Endothelial cell (in vitro differentiated cells): ENCODE results near the gene SLC4A2. TPM values are rescaled to one million over a fixed set of nuclear protein-coding genes. Genes with fewer than 3 reads are reported as not detected.

Experiments used
- DNase-seq: peaks from one replicate; pipeline ENCODE4 v3.0.0; 2021; ENCODE audit warnings: low spot score
- H3K27ac Mint-ChIP-seq: one replicate; pipeline ENCODE4 v1.8.0; 2021; ENCODE audit warnings: mixed read lengths, inconsistent platforms; ENCODE audit not compliant: unreplicated experiment
- H3K27me3 Mint-ChIP-seq: one replicate; pipeline ENCODE4 v1.8.0; 2021; ENCODE audit warnings: mild to moderate bottlenecking, moderate library complexity, mixed read lengths, inconsistent platforms; ENCODE audit not compliant: unreplicated experiment
- H3K36me3 Mint-ChIP-seq: one replicate; pipeline ENCODE4 v1.8.0; 2021; ENCODE audit warnings: mild to moderate bottlenecking, low read depth, mixed read lengths, inconsistent platforms; ENCODE audit not compliant: unreplicated experiment
- H3K4me1 Mint-ChIP-seq: one replicate; pipeline ENCODE4 v1.8.0; 2021; ENCODE audit warnings: mild to moderate bottlenecking, mixed read lengths, inconsistent platforms; ENCODE audit not compliant: unreplicated experiment
- H3K4me3 Mint-ChIP-seq: one replicate; pipeline ENCODE4 v1.8.0; 2021; ENCODE audit warnings: mild to moderate bottlenecking, mixed read lengths, inconsistent platforms; ENCODE audit not compliant: unreplicated experiment
- H3K9me3 Mint-ChIP-seq: one replicate; pipeline ENCODE4 v1.8.0; 2021; ENCODE audit warnings: mixed read lengths, inconsistent platforms; ENCODE audit not compliant: unreplicated experiment
- total RNA-seq: library from RNA; stranded (reverse); fragmentation: NEBNext Ultra II Directional; extraction: Animal tissue kit (Norgen Biotek cat#: 25700); gene quantifications from one replicate; pipeline ENCODE4 v1.2.1, GENCODE V29; 2021; ENCODE audit not compliant: unreplicated experiment
- TF ChIP-seq, protein P1 (sequence below): fragments of 200-600 bp; sonication (generic); IDR thresholded peaks from one replicate; pipeline ENCODE4 v1.5.0; 2021; ENCODE audit warnings: antibody characterized with exemption; ENCODE audit not compliant: unreplicated experiment

The SLC4A2 gene
- total RNA-seq, 1 donor from 2014 or later, result 115 TPM

DNA sequence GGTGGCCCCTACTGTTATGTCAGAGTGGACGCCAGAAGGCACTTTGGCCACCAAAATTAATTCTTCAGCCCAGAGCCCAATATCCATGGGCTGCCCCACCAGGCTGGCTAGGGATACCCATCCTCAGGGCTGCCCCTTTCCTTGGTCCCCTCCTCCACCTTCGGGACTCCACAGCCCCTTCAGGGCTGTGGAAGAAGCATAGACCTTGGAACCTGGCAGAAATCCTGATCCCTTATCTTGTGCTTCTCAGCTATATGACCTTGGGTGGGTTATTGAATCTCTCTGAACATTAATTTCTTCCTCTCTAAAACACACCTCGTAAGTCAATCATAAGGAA, 24.4 kb downstream of the SLC4A2 start:
- peaks cover 11% of the 10 kb centered on the region for H3K36me3 Mint-ChIP-seq
- TF ChIP-seq, protein P1, sequence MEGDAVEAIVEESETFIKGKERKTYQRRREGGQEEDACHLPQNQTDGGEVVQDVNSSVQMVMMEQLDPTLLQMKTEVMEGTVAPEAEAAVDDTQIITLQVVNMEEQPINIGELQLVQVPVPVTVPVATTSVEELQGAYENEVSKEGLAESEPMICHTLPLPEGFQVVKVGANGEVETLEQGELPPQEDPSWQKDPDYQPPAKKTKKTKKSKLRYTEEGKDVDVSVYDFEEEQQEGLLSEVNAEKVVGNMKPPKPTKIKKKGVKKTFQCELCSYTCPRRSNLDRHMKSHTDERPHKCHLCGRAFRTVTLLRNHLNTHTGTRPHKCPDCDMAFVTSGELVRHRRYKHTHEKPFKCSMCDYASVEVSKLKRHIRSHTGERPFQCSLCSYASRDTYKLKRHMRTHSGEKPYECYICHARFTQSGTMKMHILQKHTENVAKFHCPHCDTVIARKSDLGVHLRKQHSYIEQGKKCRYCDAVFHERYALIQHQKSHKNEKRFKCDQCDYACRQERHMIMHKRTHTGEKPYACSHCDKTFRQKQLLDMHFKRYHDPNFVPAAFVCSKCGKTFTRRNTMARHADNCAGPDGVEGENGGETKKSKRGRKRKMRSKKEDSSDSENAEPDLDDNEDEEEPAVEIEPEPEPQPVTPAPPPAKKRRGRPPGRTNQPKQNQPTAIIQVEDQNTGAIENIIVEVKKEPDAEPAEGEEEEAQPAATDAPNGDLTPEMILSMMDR, result no peak
- H3K9me3 Mint-ChIP-seq, result no peaks in the 10 kb centered on the region
- peaks cover 10% of the 10 kb centered on the region for H3K27me3 Mint-ChIP-seq
- H3K4me3 Mint-ChIP-seq, result peak overlapping the region; percentile 83
- peaks cover 30% of the 10 kb centered on the region for H3K4me1 Mint-ChIP-seq
- no peak overlapping the region for H3K27ac Mint-ChIP-seq
- DNase-seq, result no peak

GRCh38 chr7:151085329-151085690, 25.9 kb downstream of the SLC4A2 start:
- H3K27me3 Mint-ChIP-seq, result peaks cover 14% of the 10 kb centered on the region
- H3K4me3 Mint-ChIP-seq, result peak overlapping the region; percentile 82
- no peaks in the 10 kb centered on the region for H3K9me3 Mint-ChIP-seq
- no peak for DNase-seq
- H3K4me1 Mint-ChIP-seq, result peaks cover 34% of the 10 kb centered on the region
- peak overlapping the region; percentile 49 for H3K27ac Mint-ChIP-seq
- TF ChIP-seq, protein P1, result no peak
- peaks cover 10% of the 10 kb centered on the region for H3K36me3 Mint-ChIP-seq

DNA sequence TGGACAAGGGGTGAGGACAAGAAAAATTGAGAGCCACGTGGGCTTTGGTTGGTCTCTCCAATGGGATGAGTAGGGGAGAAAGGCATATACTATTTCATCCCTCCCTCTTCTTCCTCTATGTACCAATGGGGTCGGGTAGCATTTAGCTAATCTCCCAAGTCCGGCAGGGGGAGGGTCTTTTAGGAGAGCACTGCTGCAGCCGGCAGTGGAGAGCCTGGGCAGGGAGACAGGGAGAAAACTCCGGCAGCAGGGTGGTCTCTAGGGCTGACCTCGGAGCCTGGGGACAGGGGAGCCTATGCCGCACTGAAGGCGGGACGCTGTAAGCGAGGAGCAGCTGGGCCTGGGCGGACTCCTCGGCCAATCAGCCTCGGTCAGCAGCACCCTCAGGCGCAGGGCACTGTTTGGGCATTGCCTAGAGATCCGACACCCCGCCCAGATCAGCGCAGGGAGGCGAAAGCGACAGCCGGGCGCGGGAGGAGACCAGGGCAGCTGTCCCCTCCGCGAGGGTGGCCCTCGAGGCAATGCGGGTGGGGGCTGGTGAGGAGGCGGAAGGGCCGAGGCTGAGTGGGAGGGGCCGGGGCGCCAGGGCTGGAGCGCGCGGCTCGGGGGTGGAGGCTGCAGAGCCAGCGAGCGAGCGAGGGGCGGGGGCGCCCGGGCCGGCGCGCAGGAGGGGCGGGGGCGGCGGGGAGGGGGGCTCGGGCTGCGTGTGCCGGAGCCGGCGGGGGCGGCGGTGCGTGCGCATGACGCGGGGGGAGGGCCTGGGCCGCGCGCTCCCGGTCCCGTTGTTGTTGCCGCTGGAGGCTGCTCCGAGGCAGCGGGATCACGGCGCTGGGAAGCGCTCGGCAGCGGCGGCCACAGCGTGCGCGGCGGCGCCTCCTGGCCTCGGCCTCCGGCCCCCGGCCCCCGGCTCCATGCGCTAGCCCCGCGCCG, 26.6 kb downstream of the SLC4A2 start, which contains the start of gene AGAP3:
AGAP3 (plus strand) TSS at position 785 of the 930 bp plus-strand sequence. CDS start 267 bp downstream, outside the sequence.
- Mint-ChIP-seq H3K27me3 (peaks cover 18% of the 10 kb centered on the region), H3K4me3 (peak within 1 kb of the TSS; percentile 95), H3K36me3 (peaks cover 10% of the 10 kb centered on the region), H3K27ac (peak within 1 kb of the TSS; percentile 80), H3K4me1 (peaks cover 37% of the 10 kb centered on the region), H3K9me3 (no peaks in the 10 kb centered on the region)
- peak; percentile 83 for DNase-seq
- TF ChIP-seq, protein P1, result no peak

- Mint-ChIP-seq H3K9me3 (no peaks in the 10 kb centered on the region), H3K27me3 (peaks cover 24% of the 10 kb centered on the region), H3K36me3 (peaks cover 19% of the 10 kb centered on the region), H3K27ac (peak overlapping the region; percentile 80), H3K4me3 (peak overlapping the region; percentile 95), H3K4me1 (peaks cover 46% of the 10 kb centered on the region)
- DNase-seq, result no peak
- TF ChIP-seq, protein P1, result no peak
Measured at GRCh38 chr7:151086802-151087244, 27.4 kb downstream of the SLC4A2 start.
